HepG2 (cell line): ENCODE results near the gene ZBTB20.

ENCODE experiments used
- ARNTL ChIP-seq: sonication (generic); formaldehyde crosslinking; IDR thresholded peaks from 2 replicates; pipeline ENCODE4 v1.4.0; 2020; ENCODE audit warnings: mild to moderate bottlenecking, missing genetic modification reagents
- FOXM1 ChIP-seq: sonication (generic); formaldehyde crosslinking; IDR thresholded peaks from 2 replicates; pipeline ENCODE4 v1.5.0; 2020; ENCODE audit warnings: missing genetic modification reagents
- ZBTB1 ChIP-seq: sonication (generic); formaldehyde crosslinking; IDR thresholded peaks from 2 replicates; pipeline ENCODE4 v1.4.0; 2020; ENCODE audit warnings: missing genetic modification reagents, borderline replicate concordance
- ZNF644 ChIP-seq: IDR thresholded peaks from 2 replicates; pipeline ENCODE4 v1.6.1; 2016; ENCODE audit warnings: low read depth
- TF ChIP-seq, protein P1 (sequence below): sonication (generic); formaldehyde crosslinking; IDR thresholded peaks from 2 replicates; pipeline ENCODE4 v1.4.0; 2020; ENCODE audit warnings: missing genetic modification reagents

DNA sequence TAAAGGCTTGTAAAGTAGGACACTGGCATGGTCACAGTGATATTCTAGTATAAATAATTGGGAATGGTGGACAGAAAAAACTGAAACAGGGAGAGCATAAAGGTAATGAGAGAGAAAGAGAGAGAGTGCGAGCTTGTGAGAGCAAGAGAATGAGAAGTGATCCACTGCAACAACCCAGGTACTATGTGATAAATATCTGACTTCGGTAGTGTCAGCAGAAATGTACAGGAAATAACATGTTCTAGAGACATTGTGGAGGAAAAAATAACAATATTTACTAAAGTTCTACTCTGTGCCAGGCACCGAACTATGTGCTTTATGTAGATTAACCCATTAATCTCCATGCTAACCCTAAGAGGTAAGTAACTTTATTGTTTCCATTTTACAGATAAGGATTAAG lies 425.9 kb downstream of the ZBTB20 start:
- TF ChIP-seq, protein P1, sequence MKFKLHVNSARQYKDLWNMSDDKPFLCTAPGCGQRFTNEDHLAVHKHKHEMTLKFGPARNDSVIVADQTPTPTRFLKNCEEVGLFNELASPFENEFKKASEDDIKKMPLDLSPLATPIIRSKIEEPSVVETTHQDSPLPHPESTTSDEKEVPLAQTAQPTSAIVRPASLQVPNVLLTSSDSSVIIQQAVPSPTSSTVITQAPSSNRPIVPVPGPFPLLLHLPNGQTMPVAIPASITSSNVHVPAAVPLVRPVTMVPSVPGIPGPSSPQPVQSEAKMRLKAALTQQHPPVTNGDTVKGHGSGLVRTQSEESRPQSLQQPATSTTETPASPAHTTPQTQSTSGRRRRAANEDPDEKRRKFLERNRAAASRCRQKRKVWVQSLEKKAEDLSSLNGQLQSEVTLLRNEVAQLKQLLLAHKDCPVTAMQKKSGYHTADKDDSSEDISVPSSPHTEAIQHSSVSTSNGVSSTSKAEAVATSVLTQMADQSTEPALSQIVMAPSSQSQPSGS (CRISPR knock-in tag), result no peak
- TF ChIP-seq ZBTB1 (CRISPR knock-in tag) (no peak), ZNF644 (CRISPR knock-in tag) (no peak), ARNTL (CRISPR knock-in tag) (no peak), FOXM1 (no peak)
